Measurements from ENCODE around the gene ING4.

Gene ING4

GRCh38 chr12:6639151-6639801 is 23.6 kb downstream of the ING4 start:
- Histone ChIP-seq H3K4me3 (replicated peaks; ENCODE audit: low read depth, low read length) (no peak overlapping the region), H3K36me3 (ENCODE audit: control insufficient read depth, insufficient read depth, low read length) (no peaks in the 10 kb centered on the region), H3K27me3 (replicated peaks; ENCODE audit: control insufficient read depth, insufficient read depth, low read length) (no peaks in the 10 kb centered on the region)
- no peak for TF ChIP-seq CTCF (IDR thresholded peaks at IDR 0.05; ENCODE audit: insufficient read depth, low read length, poor library complexity, severe bottlenecking)
- no peak for DNase-seq (ENCODE audit: extremely low read depth, insufficient read length)

GRCh38 chr12:6638305-6638704 is 24.6 kb downstream of the ING4 start:
- no peak for TF ChIP-seq CTCF (IDR thresholded peaks at IDR 0.05; ENCODE audit: insufficient read depth, low read length, poor library complexity, severe bottlenecking)
- peak; percentile 37 for DNase-seq (ENCODE audit: extremely low read depth, insufficient read length)
- Histone ChIP-seq H3K4me3 (replicated peaks; ENCODE audit: low read depth, low read length) (no peak overlapping the region), H3K27me3 (replicated peaks; ENCODE audit: control insufficient read depth, insufficient read depth, low read length) (no peaks in the 10 kb centered on the region), H3K36me3 (ENCODE audit: control insufficient read depth, insufficient read depth, low read length) (no peaks in the 10 kb centered on the region)

- Histone ChIP-seq H3K4me3 (replicated peaks; ENCODE audit: low read depth, low read length) (peak within 1 kb of the TSS; percentile 55), H3K27me3 (replicated peaks; ENCODE audit: control insufficient read depth, insufficient read depth, low read length) (no peaks in the 10 kb centered on the region), H3K36me3 (ENCODE audit: control insufficient read depth, insufficient read depth, low read length) (no peaks in the 10 kb centered on the region)
- TF ChIP-seq CTCF (IDR thresholded peaks at IDR 0.05; ENCODE audit: insufficient read depth, low read length, poor library complexity, severe bottlenecking) = no peak
- peak; percentile 64 for DNase-seq (ENCODE audit: extremely low read depth, insufficient read length)
Observed at GRCh38 chr12:6635856-6636531, 26.9 kb downstream of the ING4 start, which contains the start of gene LPAR5. Gene LPAR5, minus strand, starts transcription at chr12:6635959. Its CDS starts 14,711 bp downstream, at chr12:6621248.

- peak overlapping the region; percentile 55 for H3K4me3 ChIP-seq (replicated peaks; ENCODE audit: low read depth, low read length)
- no peaks in the 10 kb centered on the region for H3K27me3 ChIP-seq (replicated peaks; ENCODE audit: control insufficient read depth, insufficient read depth, low read length)
- TF ChIP-seq CTCF (IDR thresholded peaks at IDR 0.05; ENCODE audit: insufficient read depth, low read length, poor library complexity, severe bottlenecking) = no peak
- DNase-seq (ENCODE audit: extremely low read depth, insufficient read length) = peak; percentile 64
- H3K36me3 ChIP-seq (ENCODE audit: control insufficient read depth, insufficient read depth, low read length) = no peaks in the 10 kb centered on the region
Observed at GRCh38 chr12:6635375-6635855, 27.5 kb downstream of the ING4 start.

GRCh38 chr12:6632026-6632983 is 30.6 kb downstream of the ING4 start:
- Histone ChIP-seq H3K4me3 (replicated peaks; ENCODE audit: low read depth, low read length) (peak overlapping the region; percentile 66), H3K36me3 (ENCODE audit: control insufficient read depth, insufficient read depth, low read length) (no peaks in the 10 kb centered on the region), H3K27me3 (replicated peaks; ENCODE audit: control insufficient read depth, insufficient read depth, low read length) (no peaks in the 10 kb centered on the region)
- TF ChIP-seq CTCF (IDR thresholded peaks at IDR 0.05; ENCODE audit: insufficient read depth, low read length, poor library complexity, severe bottlenecking) = no peak
- DNase-seq (ENCODE audit: extremely low read depth, insufficient read length) = peak; percentile 62
